Activated naive CD8-positive, alpha-beta T cell treated with anti-CD3 and anti-CD28 coated beads, Interleukin-2, amount 10 ng/mL, durations not matched to agents 7 days and 5 days (primary cell): Measurements from ENCODE around the gene VIM. TPM values are rescaled to one million over a fixed set of nuclear protein-coding genes. Genes with fewer than 3 reads are reported as not detected.
"Not testable (repeated sequence)": the region's sequence is repeated elsewhere in the genome, so short reads cannot be mapped to it uniquely, and the experiment has no call there.

ENCODE experiments used
- ATAC-seq: fragments of 150-1000 bp; cut with Tn5 transposase; one replicate; pipeline ENCODE4 v1.10.0; 2021; ENCODE audit warnings: low read depth, moderate library complexity
- POLR2A ChIA-PET: fragments of 350-600 bp; sonication (Branson Sonifier 250); formaldehyde crosslinking; loops from one replicate; lab custom pipeline; 2021; ENCODE audit warnings: antibody characterized with exemption; lab: Charles Lee
- DNase-seq: peaks from one replicate; pipeline ENCODE4 v3.0.0; 2021
- H3K27ac Mint-ChIP-seq: one replicate; pipeline ENCODE4 v1.8.0; 2022; ENCODE audit warnings: mild to moderate bottlenecking, mixed read lengths
- H3K27me3 Mint-ChIP-seq: one replicate; pipeline ENCODE4 v1.8.0; 2022; ENCODE audit warnings: mild to moderate bottlenecking, moderate library complexity, mixed read lengths
- H3K36me3 Mint-ChIP-seq: one replicate; pipeline ENCODE4 v1.8.0; 2021; ENCODE audit warnings: mild to moderate bottlenecking, mixed read lengths
- H3K4me1 Mint-ChIP-seq: one replicate; pipeline ENCODE4 v1.8.0; 2021; ENCODE audit warnings: mixed read lengths
- H3K4me3 Mint-ChIP-seq: one replicate; pipeline ENCODE4 v1.8.0; 2022; ENCODE audit warnings: mild to moderate bottlenecking, moderate library complexity, mixed read lengths
- H3K9me3 Mint-ChIP-seq: one replicate; pipeline ENCODE4 v1.8.0; 2021; ENCODE audit warnings: mixed read lengths
- total RNA-seq, 2 experiments: library from RNA; stranded (reverse); gene quantifications; one replicate each; pipeline ENCODE4 v1.2.3, GENCODE V29; 2021

Gene VIM
- total RNA-seq, 2 experiments from 2014 or later = 1,681 to 1,738 TPM

DNA sequence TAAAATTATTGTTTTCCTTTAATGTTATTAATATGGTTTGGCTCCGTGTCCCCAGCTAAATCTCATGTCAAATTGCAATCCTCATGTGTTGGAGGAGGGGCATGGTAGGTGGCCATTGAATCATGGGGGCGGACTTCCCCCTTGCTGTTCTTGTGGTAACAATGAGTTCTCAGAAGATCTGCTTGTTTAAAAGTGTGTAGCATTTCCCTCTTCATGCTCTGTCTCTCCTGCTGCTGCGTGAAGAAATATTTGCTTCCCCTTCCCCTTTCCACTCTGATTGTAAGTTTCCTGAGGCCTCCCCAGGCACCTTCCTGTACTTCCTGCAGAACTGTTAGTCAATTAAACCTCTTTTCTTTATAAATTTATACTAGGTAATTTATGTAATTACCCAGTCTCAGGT, 27.5 kb downstream of the VIM start:
- Mint-ChIP-seq H3K4me3 (no peak overlapping the region), H3K4me1 (peaks cover 8% of the 10 kb centered on the region), H3K36me3 (no peaks in the 10 kb centered on the region), H3K9me3 (no peaks in the 10 kb centered on the region), H3K27ac (no peak overlapping the region), H3K27me3 (peaks cover 2% of the 10 kb centered on the region)
- DNase-seq (no peak), ATAC-seq (no peak)
- POLR2A ChIA-PET = no interaction called here

DNA sequence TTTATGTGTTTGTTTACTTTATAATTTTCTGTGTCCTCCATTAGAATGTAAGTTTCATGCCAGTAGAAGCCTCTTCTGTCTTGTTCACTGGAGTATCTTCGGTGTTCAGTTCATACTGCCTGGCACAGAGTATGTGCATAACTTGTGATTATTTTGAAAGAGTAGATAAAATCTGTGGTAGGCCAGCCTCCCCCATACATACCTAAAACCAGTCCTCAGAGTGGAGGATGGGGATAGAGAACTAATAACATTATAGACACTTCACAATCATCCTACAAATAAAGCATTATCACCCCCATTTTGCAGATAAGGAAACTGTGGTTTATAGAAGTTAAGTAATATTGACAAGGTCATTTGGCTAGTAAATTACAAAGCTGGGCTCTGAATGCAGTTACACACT, 28.0 kb downstream of the VIM start:
- peaks cover 2% of the 10 kb centered on the region for H3K27me3 Mint-ChIP-seq
- POLR2A ChIA-PET = no interaction called here
- DNase-seq (no peak), ATAC-seq (no peak)
- peaks cover 8% of the 10 kb centered on the region for H3K4me1 Mint-ChIP-seq
- no peak overlapping the region for H3K27ac Mint-ChIP-seq
- no peaks in the 10 kb centered on the region for H3K9me3 Mint-ChIP-seq
- no peaks in the 10 kb centered on the region for H3K36me3 Mint-ChIP-seq
- no peak overlapping the region for H3K4me3 Mint-ChIP-seq

DNA sequence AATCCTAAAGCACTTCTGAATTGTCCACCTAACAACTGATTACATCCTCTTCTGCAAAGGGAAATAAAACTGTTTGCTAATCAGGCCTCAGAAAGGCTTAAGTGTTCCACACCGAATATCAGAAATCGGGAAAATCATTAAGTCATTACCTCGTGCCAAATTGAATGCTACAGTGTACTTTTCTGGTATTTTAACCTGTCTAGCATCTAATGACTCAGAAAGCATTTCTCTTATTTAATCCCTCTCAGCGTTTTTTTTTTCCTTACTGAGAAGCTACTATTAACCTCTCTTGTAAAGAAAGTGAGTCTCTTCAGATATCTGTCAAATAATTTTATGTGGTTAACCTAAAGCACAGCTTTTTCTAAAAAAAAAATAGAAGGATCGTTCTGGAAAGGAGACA, 28.6 kb downstream of the VIM start:
- DNase-seq (no peak), ATAC-seq (no peak)
- H3K27me3 Mint-ChIP-seq = peaks cover 2% of the 10 kb centered on the region
- no peak overlapping the region for H3K27ac Mint-ChIP-seq
- H3K4me1 Mint-ChIP-seq = peaks cover 8% of the 10 kb centered on the region
- H3K4me3 Mint-ChIP-seq = no peak overlapping the region
- POLR2A ChIA-PET = no interaction called here
- peaks cover under 1% of the 10 kb centered on the region for H3K9me3 Mint-ChIP-seq
- peaks cover under 1% of the 10 kb centered on the region for H3K36me3 Mint-ChIP-seq

DNA sequence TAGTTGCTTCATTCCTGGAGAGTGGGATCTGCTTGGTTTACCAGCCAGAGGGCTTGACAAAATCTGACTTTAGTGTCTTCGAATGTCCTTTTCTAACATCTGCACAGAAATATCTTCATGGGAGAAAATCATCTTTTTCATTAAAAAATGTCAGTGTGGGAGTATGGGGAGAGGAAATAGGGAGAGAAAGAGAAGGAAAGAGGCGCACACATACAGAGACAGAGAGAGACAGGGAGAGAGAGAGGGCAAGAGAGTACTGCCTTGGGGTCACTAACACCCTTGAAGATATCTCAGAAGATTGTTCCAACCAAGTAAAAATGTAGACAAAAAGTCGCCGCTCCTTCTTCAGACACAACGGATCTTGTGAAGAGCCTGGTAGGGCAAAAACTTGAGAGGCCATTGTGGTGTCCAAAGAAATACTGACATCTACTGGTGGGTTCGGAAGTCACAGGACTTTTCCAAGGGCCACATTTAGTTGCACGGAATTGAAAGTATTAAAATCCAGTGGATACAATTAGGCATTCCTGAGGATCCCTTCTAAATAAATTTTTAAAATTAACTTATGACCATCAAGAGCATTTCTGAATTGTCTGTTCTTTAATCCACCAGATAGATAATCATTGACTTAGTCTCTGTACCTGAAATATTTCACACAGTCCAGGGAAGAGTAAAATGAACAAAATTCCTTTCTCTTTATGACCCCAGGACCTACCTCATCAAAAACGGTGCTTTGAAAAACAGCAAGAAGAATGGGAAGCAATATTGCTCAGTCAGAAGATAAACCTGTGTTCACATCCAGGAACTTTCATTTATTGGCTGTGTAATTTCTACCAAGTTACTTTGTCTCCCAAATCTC, 29.7 kb downstream of the VIM start:
- peaks cover 4% of the 10 kb centered on the region for H3K36me3 Mint-ChIP-seq
- peaks cover 4% of the 10 kb centered on the region for H3K9me3 Mint-ChIP-seq
- peak overlapping the region; percentile 27 for H3K27ac Mint-ChIP-seq
- DNase-seq (no peak), ATAC-seq (peak; percentile 67)
- POLR2A ChIA-PET = interaction anchor here (0.6 kb wide), 1 partner anchor 416 kb away, joined by 5 read pairs; no protein-coding TSS in a partner anchor
- peak overlapping the region; percentile 53 for H3K4me3 Mint-ChIP-seq
- peaks cover 2% of the 10 kb centered on the region for H3K27me3 Mint-ChIP-seq
- H3K4me1 Mint-ChIP-seq = peaks cover 8% of the 10 kb centered on the region

DNA sequence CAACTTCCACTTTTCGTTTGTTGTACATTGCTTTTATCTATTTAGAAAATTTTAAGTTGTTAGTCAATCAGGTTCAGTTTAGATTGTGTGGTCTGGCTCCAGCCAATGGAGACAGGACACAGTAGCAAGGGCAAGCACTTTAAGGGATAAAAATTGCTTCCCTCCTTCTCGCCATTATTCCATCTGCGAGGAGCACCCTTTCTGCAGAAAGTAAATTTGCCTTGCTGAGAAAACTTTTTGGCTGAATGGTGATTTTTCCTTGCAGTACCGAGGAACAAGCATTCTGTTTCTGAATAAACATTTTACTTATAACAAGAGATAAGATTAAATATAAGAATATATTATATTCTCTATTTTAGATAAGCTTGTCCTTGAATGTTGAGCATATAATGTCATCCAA, 34.5 kb downstream of the VIM start:
- ATAC-seq (no peak), DNase-seq (no peak)
- POLR2A ChIA-PET = no interaction called here
- peaks cover 5% of the 10 kb centered on the region for H3K27me3 Mint-ChIP-seq
- H3K9me3 Mint-ChIP-seq = peaks cover 17% of the 10 kb centered on the region
- no peak overlapping the region for H3K4me3 Mint-ChIP-seq
- H3K36me3 Mint-ChIP-seq = peaks cover 7% of the 10 kb centered on the region
- no peak overlapping the region for H3K27ac Mint-ChIP-seq
- H3K4me1 Mint-ChIP-seq = peaks cover 1% of the 10 kb centered on the region

DNA sequence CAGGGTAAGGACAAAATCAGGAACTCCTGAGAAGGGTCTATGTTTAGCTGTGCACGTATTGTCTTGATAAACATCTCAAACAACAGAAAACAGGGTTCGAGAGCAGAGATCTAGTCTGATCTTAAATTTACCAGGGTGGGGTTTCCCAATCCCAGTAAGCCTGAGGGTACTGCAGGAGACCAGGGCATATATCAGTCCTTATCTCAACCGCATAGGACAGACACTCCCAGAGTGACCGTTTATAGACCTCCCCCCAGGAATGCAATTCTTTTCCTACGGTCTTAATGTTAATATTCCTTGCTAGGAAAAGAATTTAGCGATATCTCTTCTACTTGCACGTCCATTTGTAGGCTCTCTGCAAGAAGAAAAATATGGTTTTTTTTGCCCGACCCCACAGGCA, 35.5 kb downstream of the VIM start:
- peaks cover 7% of the 10 kb centered on the region for H3K36me3 Mint-ChIP-seq
- no peak overlapping the region for H3K27ac Mint-ChIP-seq
- H3K27me3 Mint-ChIP-seq = peaks cover 8% of the 10 kb centered on the region
- POLR2A ChIA-PET = no interaction called here
- no peak for DNase-seq
- ATAC-seq = no peak
- no peak overlapping the region for H3K4me3 Mint-ChIP-seq
- no peaks in the 10 kb centered on the region for H3K4me1 Mint-ChIP-seq
- H3K9me3 Mint-ChIP-seq = peaks cover 17% of the 10 kb centered on the region

DNA sequence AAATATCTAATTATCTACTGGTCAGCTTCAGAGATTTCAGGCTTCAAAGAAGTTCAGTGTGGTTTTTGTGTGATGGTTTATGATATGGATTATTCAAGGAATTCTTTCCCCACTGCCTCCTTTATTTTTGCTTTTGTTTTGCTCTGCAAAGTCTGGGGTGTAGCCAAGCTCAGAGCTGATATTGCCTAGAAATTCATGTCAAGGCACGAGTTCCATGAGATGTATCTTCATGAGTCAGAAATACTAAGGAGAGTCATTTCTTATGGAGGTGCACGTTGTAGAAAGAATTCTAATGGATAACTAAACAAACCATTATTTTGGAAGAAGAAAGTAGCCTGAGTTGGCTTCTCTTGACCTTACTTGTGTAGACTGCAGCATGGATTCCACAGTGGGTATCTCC, 37.4 kb downstream of the VIM start:
- DNase-seq (no peak), ATAC-seq (no peak)
- Mint-ChIP-seq H3K9me3 (peaks cover 17% of the 10 kb centered on the region), H3K4me3 (no peak overlapping the region), H3K36me3 (peaks cover 7% of the 10 kb centered on the region), H3K27me3 (peaks cover 15% of the 10 kb centered on the region), H3K4me1 (no peaks in the 10 kb centered on the region), H3K27ac (no peak overlapping the region)
- POLR2A ChIA-PET = no interaction called here

DNA sequence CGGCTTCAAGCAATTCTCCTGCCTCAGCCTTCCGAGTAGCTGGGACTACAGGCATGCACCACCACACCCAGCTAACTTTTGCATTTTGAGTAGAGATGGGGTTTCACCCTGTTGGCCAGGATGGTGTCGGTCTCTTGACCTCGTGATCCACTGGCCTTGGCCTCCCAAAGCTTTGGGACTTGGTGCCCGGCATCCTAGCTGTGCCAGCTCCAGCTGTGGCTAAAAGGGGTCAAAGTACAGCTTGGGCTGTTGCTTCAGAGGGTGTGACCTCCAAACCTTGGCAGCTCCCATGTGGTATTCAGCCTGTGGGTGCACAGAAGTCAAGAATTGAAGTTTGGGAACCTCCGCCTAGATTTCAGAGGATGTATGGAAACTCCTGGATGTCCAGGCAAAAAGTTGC, 38.5 kb downstream of the VIM start:
- H3K27me3 Mint-ChIP-seq = peaks cover 20% of the 10 kb centered on the region

DNA sequence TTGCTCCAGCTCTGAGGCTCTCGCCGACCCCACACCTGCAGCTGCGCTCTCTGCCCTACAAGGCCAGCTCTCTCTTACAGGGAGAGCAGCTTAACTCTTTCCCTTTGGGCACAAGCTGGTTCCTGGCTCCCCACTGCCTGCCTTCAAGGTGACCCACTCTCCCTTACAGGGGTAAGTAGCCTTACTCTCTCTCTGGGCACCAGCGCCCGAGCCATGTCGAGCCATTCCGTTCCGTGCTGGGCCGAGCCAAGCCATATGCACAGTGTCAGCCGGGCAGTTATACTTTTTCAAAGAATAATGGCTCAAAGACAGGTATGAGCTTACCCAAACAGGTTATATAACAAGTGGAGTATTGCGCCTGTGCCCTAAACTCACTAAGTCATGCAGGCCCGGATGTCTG, 44.6 kb downstream of the VIM start:
- no peak for DNase-seq
- Mint-ChIP-seq H3K27ac (no peak overlapping the region), H3K9me3 (no peaks in the 10 kb centered on the region), H3K4me1 (peaks cover 1% of the 10 kb centered on the region), H3K36me3 (no peaks in the 10 kb centered on the region), H3K4me3 (no peak overlapping the region), H3K27me3 (peaks cover 14% of the 10 kb centered on the region)
- no peak for ATAC-seq
- POLR2A ChIA-PET = no interaction called here

More for the DNA sequence above, 38.5 kb downstream of the VIM start:
- ATAC-seq, H3K27ac Mint-ChIP-seq, H3K4me1 Mint-ChIP-seq, H3K36me3 Mint-ChIP-seq, POLR2A ChIA-PET, DNase-seq, H3K4me3 Mint-ChIP-seq: not testable (repeated sequence)
- H3K9me3 Mint-ChIP-seq = peaks cover 17% of the 10 kb centered on the region

DNA sequence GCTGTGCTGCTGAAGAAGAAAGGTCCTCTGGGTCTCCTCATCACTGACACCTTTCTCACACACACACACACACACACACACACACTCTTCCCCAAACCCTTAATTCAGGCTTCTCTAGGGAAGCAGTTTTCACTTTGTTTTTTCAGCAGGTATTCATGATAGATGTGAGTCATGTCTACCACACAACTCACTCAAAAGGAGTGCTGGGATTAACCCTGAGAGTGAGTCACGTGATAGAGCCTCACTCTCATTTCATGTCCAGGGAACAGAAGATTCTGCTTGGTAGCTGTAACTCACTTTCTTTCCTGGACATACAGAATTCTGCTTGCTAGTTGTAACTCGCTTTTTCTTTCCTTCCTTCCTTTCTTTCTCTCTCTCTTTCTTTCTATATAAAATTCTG, 45.4 kb downstream of the VIM start:
- Mint-ChIP-seq H3K27me3 (peaks cover 13% of the 10 kb centered on the region), H3K27ac (no peak overlapping the region), H3K4me1 (peaks cover 1% of the 10 kb centered on the region), H3K4me3 (no peak overlapping the region), H3K9me3 (no peaks in the 10 kb centered on the region), H3K36me3 (no peaks in the 10 kb centered on the region)
- no peak for DNase-seq
- ATAC-seq = no peak
- POLR2A ChIA-PET = interaction anchor here (0.5 kb wide), 1 partner anchor 221 kb away, joined by 3 read pairs; no protein-coding TSS in a partner anchor

DNA sequence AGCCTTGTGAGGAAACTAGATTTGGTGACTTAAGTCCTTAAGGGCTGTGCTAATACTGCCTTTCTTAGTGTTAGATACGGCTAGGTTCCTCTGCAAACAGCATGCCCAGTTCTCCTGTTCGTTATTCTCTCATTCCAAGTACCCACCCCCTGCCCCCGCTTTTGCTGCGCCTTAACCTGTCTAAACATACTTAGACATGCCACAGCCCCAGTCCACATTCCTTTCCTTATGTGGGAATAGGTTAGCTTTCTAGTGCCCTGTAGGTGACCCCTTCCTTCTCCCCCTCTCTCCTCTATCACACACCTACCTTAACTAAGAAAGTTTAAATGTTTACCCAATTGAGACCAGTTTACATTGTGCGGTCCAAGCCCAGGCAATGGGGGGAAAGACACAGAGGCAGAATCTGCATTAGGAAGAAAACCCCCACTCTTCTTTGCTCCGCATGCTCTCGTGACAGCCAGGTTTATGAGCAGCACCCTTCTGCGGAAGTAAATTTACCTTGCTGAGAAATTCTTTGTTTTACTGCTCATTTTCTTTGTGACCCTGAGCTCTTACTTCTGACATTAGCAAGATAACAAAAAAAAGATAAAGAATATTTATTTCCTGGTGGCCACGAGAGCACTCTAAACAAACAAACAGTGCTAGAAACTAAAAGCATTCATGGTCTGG, 48.8 kb downstream of the VIM start:
- POLR2A ChIA-PET = no interaction called here
- ATAC-seq = no peak
- no peak overlapping the region for H3K27ac Mint-ChIP-seq
- DNase-seq = no peak
- H3K27me3 Mint-ChIP-seq = peaks cover 3% of the 10 kb centered on the region
- no peak overlapping the region for H3K4me3 Mint-ChIP-seq
- peaks cover 1% of the 10 kb centered on the region for H3K4me1 Mint-ChIP-seq
- H3K9me3 Mint-ChIP-seq = peaks cover 7% of the 10 kb centered on the region
- H3K36me3 Mint-ChIP-seq = no peaks in the 10 kb centered on the region

DNA sequence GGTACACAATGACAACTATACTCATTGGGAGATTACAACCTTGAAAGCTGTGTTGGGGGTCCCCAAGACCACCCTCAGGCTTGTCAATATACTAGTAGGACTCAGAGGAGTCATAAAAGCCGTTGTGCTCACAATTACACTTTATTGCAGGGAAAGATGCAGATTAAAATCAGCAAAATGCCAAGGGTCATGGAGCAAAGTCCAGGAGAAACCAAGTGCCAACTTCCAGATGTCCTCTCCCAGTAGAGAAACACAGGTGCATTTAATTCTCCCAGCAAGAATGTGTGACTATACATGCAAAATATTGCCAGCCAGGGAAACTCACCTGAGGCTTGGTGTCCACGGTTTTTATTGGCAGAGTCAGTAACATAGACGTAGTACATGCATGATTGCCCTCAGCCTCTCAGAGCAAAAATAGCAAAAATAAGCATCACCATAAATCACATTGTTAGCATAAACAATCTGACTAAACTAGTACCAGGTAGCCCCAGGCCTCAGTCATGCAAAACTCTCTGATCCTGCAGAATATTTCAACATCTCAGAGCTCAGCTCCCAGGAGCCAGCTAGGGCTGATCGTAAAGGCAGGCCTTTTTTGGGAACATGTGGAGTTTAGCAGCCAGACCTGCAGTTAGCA, 50.7 kb downstream of the VIM start:
- no peak for ATAC-seq
- peaks cover 5% of the 10 kb centered on the region for H3K27me3 Mint-ChIP-seq
- POLR2A ChIA-PET = no interaction called here
- no peaks in the 10 kb centered on the region for H3K4me1 Mint-ChIP-seq
- no peak for DNase-seq
- no peaks in the 10 kb centered on the region for H3K36me3 Mint-ChIP-seq
- H3K27ac Mint-ChIP-seq = no peak overlapping the region
- H3K9me3 Mint-ChIP-seq = peaks cover 13% of the 10 kb centered on the region
- no peak overlapping the region for H3K4me3 Mint-ChIP-seq

DNA sequence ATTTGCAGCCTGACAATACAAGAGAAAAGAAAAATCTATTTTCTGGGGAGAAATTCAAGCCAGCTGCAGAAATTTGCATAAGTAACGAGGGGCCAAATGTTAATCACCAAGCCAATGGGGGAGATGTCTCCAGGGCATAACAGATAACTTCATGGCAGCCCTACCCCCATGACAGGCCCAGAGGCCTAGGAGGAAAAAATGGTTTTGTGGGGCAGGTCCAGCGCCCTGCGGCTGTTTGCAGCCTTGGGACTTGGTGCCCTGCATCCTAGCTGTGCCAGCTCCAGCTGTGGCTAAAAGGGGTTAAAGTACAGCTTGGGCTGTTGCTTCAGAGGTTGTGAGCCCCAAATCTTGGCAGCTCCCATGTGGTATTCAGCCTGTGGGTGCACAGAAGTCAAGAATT, 54.3 kb downstream of the VIM start:
- no peaks in the 10 kb centered on the region for H3K4me1 Mint-ChIP-seq
- H3K9me3 Mint-ChIP-seq = peaks cover 13% of the 10 kb centered on the region
- POLR2A ChIA-PET = no interaction called here

More for the DNA sequence above, 54.3 kb downstream of the VIM start:
- H3K27ac Mint-ChIP-seq = no peak overlapping the region
- ATAC-seq (no peak), DNase-seq (no peak)
- no peak overlapping the region for H3K4me3 Mint-ChIP-seq
- peaks cover 6% of the 10 kb centered on the region for H3K27me3 Mint-ChIP-seq
- no peaks in the 10 kb centered on the region for H3K36me3 Mint-ChIP-seq
